ENCODE measurements around the gene ANAPC2.

Gene ANAPC2

DNA sequence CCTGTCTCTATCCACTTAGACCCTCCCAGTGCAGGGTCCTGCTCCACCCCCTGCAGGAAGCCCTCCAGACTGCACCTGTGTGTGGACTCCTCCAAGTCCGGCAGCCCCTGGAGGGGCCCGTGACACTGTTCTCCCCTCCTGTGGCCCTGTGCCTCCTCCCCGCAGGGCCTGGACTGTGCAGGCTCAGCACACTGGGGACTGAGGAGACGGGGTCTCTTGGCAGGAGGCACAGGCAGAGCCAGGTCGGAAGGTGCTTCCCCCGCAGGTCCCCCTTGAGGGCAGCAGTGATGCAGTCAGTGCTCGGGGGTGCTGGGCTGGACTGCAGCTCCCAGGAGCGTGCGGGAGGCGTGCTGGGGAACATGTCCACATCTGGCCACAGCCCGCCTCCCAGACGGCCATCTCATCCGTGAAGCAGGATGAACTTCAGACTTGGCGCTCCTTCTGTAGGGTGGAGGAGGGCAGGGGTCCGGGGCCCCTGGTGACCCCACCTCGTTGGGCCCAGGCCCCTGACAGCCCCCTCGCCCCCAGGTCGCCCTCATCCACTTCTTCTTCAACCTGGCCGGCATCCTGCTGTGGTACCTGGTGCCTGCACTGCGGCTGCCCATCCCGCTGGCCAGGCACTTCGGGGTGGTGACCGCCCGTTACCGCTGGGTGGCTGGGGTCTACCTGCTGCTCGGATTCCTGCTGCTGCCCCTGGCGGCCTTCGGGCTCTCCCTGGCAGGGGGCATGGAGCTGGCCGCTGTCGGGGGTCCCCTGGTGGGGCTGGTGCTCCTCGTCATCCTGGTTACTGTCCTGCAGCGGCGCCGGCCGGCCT, 47.3 kb upstream of the ANAPC2 start:
- H3K4me3 ChIP-seq (ENCODE audit: low read length): peak overlapping the region; percentile 82

DNA sequence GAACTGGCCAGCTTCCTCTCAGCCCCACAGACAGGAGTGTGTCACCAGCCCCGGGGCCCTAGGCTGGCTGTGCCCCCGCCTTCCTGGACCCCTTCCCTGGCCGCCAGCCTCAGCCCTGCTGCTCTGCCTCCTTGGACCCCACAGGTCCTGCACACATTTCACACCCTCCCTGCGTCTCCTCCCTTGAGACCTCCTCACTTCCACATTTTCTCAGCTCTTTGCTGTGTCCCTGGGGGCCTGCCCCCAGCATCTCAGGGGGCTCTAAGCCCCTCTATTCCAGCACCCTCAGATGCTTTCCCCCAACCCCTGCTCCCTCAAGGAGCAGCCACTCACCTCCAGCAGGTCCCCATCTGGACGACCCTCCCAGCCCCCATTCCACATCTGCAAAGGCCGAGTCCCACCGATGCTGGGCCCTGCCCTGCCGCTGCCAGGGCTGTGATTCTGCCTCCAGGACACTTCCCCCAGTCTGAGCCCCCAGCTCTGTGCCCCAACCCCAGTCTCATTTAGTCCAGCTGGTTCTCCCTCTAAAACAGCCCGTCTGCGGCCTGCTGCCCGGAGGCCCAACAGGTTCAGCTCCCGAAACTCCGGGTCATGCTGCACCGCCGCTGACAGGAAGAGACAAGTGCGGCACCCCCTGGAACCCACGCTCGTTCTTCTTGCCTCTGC, 46.5 kb upstream of the ANAPC2 start:
- TF ChIP-seq EZH2phosphoT487 (IDR thresholded peaks at IDR 0.05; ENCODE audit: low read depth): no peak
- TF ChIP-seq, protein P1, sequence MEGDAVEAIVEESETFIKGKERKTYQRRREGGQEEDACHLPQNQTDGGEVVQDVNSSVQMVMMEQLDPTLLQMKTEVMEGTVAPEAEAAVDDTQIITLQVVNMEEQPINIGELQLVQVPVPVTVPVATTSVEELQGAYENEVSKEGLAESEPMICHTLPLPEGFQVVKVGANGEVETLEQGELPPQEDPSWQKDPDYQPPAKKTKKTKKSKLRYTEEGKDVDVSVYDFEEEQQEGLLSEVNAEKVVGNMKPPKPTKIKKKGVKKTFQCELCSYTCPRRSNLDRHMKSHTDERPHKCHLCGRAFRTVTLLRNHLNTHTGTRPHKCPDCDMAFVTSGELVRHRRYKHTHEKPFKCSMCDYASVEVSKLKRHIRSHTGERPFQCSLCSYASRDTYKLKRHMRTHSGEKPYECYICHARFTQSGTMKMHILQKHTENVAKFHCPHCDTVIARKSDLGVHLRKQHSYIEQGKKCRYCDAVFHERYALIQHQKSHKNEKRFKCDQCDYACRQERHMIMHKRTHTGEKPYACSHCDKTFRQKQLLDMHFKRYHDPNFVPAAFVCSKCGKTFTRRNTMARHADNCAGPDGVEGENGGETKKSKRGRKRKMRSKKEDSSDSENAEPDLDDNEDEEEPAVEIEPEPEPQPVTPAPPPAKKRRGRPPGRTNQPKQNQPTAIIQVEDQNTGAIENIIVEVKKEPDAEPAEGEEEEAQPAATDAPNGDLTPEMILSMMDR (IDR thresholded peaks at IDR 0.05; ENCODE audit: low read depth, low read length): no peak
- H2AFZ ChIP-seq (ENCODE audit: low read depth, low read length): no peak overlapping the region
- peak overlapping the region; percentile 34 for H3K27ac ChIP-seq (ENCODE audit: low read length)

More for the DNA sequence above, 47.3 kb upstream of the ANAPC2 start:
- peak overlapping the region; percentile 63 for H3K9ac ChIP-seq (ENCODE audit: low read length)
- peaks cover 42% of the 10 kb centered on the region for H3K4me1 ChIP-seq (ENCODE audit: low read length)
- no peaks in the 10 kb centered on the region for H4K20me1 ChIP-seq (ENCODE audit: insufficient read depth, low read length)
- no peaks in the 10 kb centered on the region for H3K36me3 ChIP-seq (replicated peaks; ENCODE audit: low read depth, low read length)
- no peak overlapping the region for H2AFZ ChIP-seq (ENCODE audit: low read depth, low read length)
- peak overlapping the region; percentile 96 for H3K4me2 ChIP-seq (ENCODE audit: low read length)
- peaks cover 27% of the 10 kb centered on the region for H3K79me2 ChIP-seq (ENCODE audit: low read length)
- no peaks in the 10 kb centered on the region for H3K9me3 ChIP-seq (ENCODE audit: insufficient read depth, low read length)
- H3K27ac ChIP-seq (ENCODE audit: low read length): peak overlapping the region; percentile 34
- 0 out of 2 replicates have a peak, but pooled peaks cover 2% of the 10 kb centered on the region for H3K27me3 ChIP-seq (ENCODE audit: low read depth, low read length)
- no peak for TF ChIP-seq EZH2phosphoT487 (IDR thresholded peaks at IDR 0.05; ENCODE audit: low read depth)
- TF ChIP-seq, protein P1 (IDR thresholded peaks at IDR 0.05; ENCODE audit: low read depth, low read length): peak; percentile 18

DNA sequence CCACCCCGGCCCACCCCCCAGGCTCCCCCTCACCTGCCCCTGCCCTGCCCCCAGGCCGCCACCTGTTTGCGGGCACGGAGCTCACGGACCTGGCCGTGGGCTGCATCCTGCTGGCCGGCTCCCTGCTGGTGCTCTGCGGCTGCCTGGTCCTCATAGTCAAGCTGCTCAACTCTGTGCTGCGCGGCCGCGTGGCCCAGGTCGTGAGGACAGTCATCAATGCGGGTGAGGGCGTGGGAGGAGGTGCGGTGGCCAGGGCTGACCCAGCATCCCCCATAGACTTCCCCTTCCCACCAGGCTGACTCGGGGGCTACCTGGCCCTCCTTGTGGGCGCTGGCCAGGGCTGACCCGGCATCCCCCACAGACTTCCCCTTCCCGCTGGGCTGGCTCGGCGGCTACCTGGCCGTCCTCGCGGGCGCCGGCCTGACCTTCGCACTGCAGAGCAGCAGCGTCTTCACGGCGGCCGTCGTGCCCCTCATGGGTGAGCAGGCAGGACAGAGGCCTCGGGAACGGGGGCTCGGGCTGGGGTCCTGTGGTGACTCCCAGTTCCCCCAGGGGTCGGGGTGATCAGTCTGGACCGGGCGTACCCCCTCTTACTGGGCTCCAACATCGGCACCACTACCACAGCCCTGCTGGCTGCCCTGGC, 45.8 kb upstream of the ANAPC2 start:
- H3K27ac ChIP-seq (ENCODE audit: low read length): no peak overlapping the region
- H3K4me1 ChIP-seq (ENCODE audit: low read length): peaks cover 42% of the 10 kb centered on the region
- TF ChIP-seq EZH2phosphoT487 (IDR thresholded peaks at IDR 0.05; ENCODE audit: low read depth): no peak
- TF ChIP-seq, protein P1 (IDR thresholded peaks at IDR 0.05; ENCODE audit: low read depth, low read length): no peak
- 0 out of 2 replicates have a peak, but pooled peaks cover 2% of the 10 kb centered on the region for H3K27me3 ChIP-seq (ENCODE audit: low read depth, low read length)
- H3K79me2 ChIP-seq (ENCODE audit: low read length): peaks cover 16% of the 10 kb centered on the region
- H2AFZ ChIP-seq (ENCODE audit: low read depth, low read length): no peak overlapping the region
- peak overlapping the region; percentile 63; the same call in 1 of the 2 replicates for H3K9ac ChIP-seq (ENCODE audit: low read length)
- H3K9me3 ChIP-seq (ENCODE audit: insufficient read depth, low read length): no peaks in the 10 kb centered on the region
- H4K20me1 ChIP-seq (ENCODE audit: insufficient read depth, low read length): no peaks in the 10 kb centered on the region
- H3K36me3 ChIP-seq (replicated peaks; ENCODE audit: low read depth, low read length): no peaks in the 10 kb centered on the region
- peak overlapping the region; percentile 82 for H3K4me3 ChIP-seq (ENCODE audit: low read length)
- peak overlapping the region; percentile 96 for H3K4me2 ChIP-seq (ENCODE audit: low read length)

More for the DNA sequence above, 46.5 kb upstream of the ANAPC2 start:
- no peaks in the 10 kb centered on the region for H4K20me1 ChIP-seq (ENCODE audit: insufficient read depth, low read length)
- peaks cover 24% of the 10 kb centered on the region for H3K79me2 ChIP-seq (ENCODE audit: low read length)
- H3K4me3 ChIP-seq (ENCODE audit: low read length): peak overlapping the region; percentile 82
- peak overlapping the region; percentile 63 for H3K9ac ChIP-seq (ENCODE audit: low read length)
- H3K9me3 ChIP-seq (ENCODE audit: insufficient read depth, low read length): no peaks in the 10 kb centered on the region
- no peaks in the 10 kb centered on the region for H3K36me3 ChIP-seq (replicated peaks; ENCODE audit: low read depth, low read length)
- 0 out of 2 replicates have a peak, but pooled peaks cover 2% of the 10 kb centered on the region for H3K27me3 ChIP-seq (ENCODE audit: low read depth, low read length)
- peaks cover 42% of the 10 kb centered on the region for H3K4me1 ChIP-seq (ENCODE audit: low read length)
- H3K4me2 ChIP-seq (ENCODE audit: low read length): peak overlapping the region; percentile 96

Data from OCI-LY3 (cell line).